HG03175 (cell line): ENCODE data around the gene LTBP2.
A peak's percentile ranks its signal among the peaks of the same experiment; 100 is the strongest.

ENCODE experiments used
- ATAC-seq: cut with Tn5 transposase; IDR thresholded peaks from one replicate; pipeline ENCODE4 v1.9.1; 2021; ENCODE audit warnings: mild to moderate bottlenecking, moderate library complexity; ENCODE audit not compliant: unreplicated experiment

LTBP2 gene

GRCh38 chr14:74613211-74613914, 1.3 kb upstream of the LTBP2 start:
- ATAC-seq = no peak

GRCh38 chr14:74612350-74613021, 449 bp upstream of the LTBP2 start:
- ATAC-seq = peak; percentile 71

- ATAC-seq = no peak
Observed at GRCh38 chr14:74610866-74611649, 979 bp downstream of the LTBP2 start.

GRCh38 chr14:74610199-74610865, 1.7 kb downstream of the LTBP2 start:
- no peak for ATAC-seq

- ATAC-seq = no peak
Observed at GRCh38 chr14:74609721-74610120, 2.3 kb downstream of the LTBP2 start.

- no peak for ATAC-seq
Observed at GRCh38 chr14:74608959-74609611, 3.0 kb downstream of the LTBP2 start.

GRCh38 chr14:74606727-74607126, 5.3 kb downstream of the LTBP2 start:
- ATAC-seq = no peak

- no peak for ATAC-seq
Observed at GRCh38 chr14:74605531-74606223, 6.4 kb downstream of the LTBP2 start.

GRCh38 chr14:74604911-74605310, 7.1 kb downstream of the LTBP2 start:
- no peak for ATAC-seq

GRCh38 chr14:74604157-74604556, 7.9 kb downstream of the LTBP2 start:
- no peak for ATAC-seq

- ATAC-seq = no peak
Observed at GRCh38 chr14:74601982-74602381, 10.1 kb downstream of the LTBP2 start.

- ATAC-seq = no peak
Observed at GRCh38 chr14:74599946-74600345, 12.1 kb downstream of the LTBP2 start.

- no peak for ATAC-seq
Observed at GRCh38 chr14:74599321-74599761, 12.7 kb downstream of the LTBP2 start.

GRCh38 chr14:74596741-74597450, 15.1 kb downstream of the LTBP2 start:
- no peak for ATAC-seq

GRCh38 chr14:74595006-74595735, 16.9 kb downstream of the LTBP2 start:
- no peak for ATAC-seq

- no peak for ATAC-seq
Observed at GRCh38 chr14:74594606-74595005, 17.4 kb downstream of the LTBP2 start.

- no peak for ATAC-seq
Observed at GRCh38 chr14:74594029-74594428, 18.0 kb downstream of the LTBP2 start.

- ATAC-seq = no peak
Observed at GRCh38 chr14:74593241-74593953, 18.6 kb downstream of the LTBP2 start.
